Epithelial cell of prostate (primary cell): ENCODE data around the gene WDR38.

Experiments used
- DNase-seq: peaks from one replicate; pipeline ENCODE4 v3.0.0-alpha.2; 2011; ENCODE audit warnings: low read depth, low spot score
- H3K27ac ChIP-seq: fragments of 450-650 bp; 2 replicates; pipeline ENCODE4 v1.5.1; 2017; ENCODE audit warnings: mild to moderate bottlenecking

The WDR38 gene, protein sequence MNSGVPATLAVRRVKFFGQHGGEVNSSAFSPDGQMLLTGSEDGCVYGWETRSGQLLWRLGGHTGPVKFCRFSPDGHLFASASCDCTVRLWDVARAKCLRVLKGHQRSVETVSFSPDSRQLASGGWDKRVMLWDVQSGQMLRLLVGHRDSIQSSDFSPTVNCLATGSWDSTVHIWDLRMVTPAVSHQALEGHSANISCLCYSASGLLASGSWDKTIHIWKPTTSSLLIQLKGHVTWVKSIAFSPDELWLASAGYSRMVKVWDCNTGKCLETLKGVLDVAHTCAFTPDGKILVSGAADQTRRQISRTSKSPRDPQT

GRCh38 chr9:124852829-124853531 lies at the start of gene WDR38:
Gene WDR38 (plus strand): TSS chr9:124853460. CDS start chr9:124853532, 72 bp downstream.
- DNase-seq = no peak
- H3K27ac ChIP-seq = no peak within 1 kb of the TSS

GRCh38 chr9:124803911-124804310 lies 49.3 kb upstream of the WDR38 start:
- no peak for DNase-seq
- H3K27ac ChIP-seq = no peak overlapping the region

GRCh38 chr9:124805186-124805585 lies 48.1 kb upstream of the WDR38 start:
- H3K27ac ChIP-seq = peak overlapping the region; percentile 24
- DNase-seq = no peak

- peak overlapping the region; percentile 21 for H3K27ac ChIP-seq
Observed at GRCh38 chr9:124808246-124808956, 44.9 kb upstream of the WDR38 start.

DNA sequence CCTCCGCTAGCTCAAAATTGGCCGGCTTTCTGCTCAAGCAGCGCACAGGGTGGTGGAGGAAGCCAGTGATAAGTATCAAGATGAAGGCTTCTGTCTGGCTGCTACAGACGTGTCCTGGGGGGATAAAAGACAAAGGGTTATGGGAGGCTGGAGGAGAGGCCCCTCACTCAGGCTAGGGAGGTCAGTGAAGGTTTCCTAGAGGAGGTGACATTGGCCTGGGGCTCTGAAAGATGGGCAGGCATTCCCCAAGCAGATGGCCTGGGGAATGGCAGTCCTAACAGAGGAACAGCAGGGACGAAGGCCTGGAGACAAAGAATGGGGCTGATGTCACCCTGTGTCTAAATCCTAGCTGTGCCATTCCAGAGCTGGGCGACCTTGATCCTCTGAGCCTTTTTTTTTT lies 44.0 kb upstream of the WDR38 start:
- DNase-seq = no peak
- H3K27ac ChIP-seq = peak overlapping the region; percentile 21

More at GRCh38 chr9:124808246-124808956, 44.9 kb upstream of the WDR38 start:
- no peak for DNase-seq

- H3K27ac ChIP-seq = peak overlapping the region; percentile 82
- no peak for DNase-seq
Observed at GRCh38 chr9:124809741-124810500, 43.3 kb upstream of the WDR38 start.

DNA sequence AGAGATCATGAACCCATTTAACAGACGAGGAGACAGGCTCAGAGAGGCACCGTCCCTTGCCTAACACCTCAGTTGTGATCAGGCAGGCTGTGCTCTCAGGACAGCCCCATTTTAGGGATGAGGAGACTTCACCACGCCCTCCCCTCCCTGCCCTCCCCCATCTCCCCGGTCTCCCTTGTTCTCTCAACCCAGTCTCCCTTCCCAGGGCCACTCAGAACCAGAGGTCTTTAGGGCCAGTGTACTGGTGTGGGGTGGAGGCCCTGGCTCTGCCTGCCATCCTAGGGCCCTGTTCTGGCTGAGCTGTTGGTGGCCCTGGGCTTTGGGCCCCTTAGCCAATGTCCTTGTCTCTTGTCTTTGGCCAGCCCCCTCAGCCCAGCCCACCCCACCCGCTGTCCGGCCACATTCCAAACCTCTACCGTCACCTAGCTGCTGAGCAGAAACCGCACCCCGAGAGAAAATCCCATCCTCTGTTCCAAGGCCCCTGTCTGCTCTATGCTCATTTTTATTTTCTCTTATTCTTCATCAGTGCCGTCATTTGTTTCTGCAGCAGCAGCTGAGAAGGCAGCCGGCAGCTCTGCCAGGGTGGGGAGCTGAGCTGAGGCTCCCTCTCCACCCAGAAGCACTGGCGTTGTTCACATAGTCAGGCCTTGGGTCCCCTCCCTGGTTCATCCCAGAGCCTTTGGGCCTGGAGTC lies 42.5 kb upstream of the WDR38 start:
- peak overlapping the region; percentile 82 for H3K27ac ChIP-seq
- DNase-seq = no peak

DNA sequence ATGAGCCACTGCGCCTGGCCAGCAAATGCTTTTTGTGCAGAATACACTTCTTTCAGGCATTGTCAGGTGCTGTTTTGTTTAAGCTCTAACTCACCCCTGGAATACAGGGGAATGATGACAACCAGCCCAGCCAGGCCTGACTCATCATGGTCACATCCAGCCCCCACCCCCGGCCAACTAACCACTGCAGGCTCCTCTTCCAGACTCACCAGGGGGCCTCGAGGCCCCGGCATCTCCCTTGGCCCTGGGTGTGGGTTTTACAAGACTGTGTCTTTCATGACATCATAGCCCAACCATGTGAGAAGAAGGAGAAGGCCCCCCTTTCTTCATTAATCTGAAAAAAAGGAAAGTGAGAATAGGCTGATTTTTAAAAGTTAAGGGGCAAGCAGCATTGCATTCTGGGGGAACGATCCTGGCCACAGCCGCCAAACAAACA lies 40.8 kb upstream of the WDR38 start:
- H3K27ac ChIP-seq = peak overlapping the region; percentile 82
- peak; percentile 48 for DNase-seq

DNA sequence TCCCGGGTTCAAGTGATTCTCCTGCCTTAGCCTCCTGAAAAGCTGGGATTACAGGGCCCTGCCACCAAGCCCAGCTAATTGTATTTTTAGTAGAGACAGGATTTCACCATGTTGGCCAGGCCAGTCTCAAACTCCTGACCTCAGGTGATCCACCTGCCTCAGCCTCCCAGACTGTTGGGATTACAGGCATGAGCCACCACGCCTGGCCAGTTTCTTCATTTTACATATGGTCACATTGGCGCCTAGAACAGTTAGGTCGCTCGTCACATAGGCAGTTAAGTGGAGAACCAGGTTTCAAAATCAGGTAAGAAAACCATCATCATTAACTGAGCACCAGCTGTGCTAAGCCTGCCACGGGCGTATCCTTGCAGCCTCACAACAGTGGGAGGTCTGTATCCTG lies 40.2 kb upstream of the WDR38 start:
- peak overlapping the region; percentile 82 for H3K27ac ChIP-seq
- DNase-seq = no peak

- peak overlapping the region; percentile 82 for H3K27ac ChIP-seq
- no peak for DNase-seq
Observed at GRCh38 chr9:124813501-124814163, 39.6 kb upstream of the WDR38 start.

- no peak for DNase-seq
- H3K27ac ChIP-seq = peak overlapping the region; percentile 82
Observed at GRCh38 chr9:124814164-124814535, 39.1 kb upstream of the WDR38 start.

DNA sequence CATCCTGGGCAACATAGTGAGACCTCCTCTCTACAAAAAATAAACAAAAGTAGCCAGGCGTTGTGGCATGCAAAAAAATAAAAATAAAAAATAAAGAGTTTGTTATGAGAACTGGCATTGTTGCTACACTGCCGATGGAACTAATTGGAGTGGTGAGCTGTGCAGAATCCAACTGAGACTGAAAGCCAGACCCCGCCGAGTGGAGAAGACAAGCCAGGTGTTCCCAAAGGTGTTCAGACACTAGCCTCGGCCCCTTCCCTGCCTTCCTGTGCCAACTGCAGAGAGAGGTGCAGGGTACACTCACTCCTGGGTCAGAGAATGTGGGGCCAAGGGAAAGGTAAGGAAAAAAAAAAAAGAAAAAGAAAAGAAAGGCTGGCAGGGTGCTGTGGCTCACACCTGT lies 37.7 kb upstream of the WDR38 start:
- no peak for DNase-seq
- no peak overlapping the region for H3K27ac ChIP-seq

DNA sequence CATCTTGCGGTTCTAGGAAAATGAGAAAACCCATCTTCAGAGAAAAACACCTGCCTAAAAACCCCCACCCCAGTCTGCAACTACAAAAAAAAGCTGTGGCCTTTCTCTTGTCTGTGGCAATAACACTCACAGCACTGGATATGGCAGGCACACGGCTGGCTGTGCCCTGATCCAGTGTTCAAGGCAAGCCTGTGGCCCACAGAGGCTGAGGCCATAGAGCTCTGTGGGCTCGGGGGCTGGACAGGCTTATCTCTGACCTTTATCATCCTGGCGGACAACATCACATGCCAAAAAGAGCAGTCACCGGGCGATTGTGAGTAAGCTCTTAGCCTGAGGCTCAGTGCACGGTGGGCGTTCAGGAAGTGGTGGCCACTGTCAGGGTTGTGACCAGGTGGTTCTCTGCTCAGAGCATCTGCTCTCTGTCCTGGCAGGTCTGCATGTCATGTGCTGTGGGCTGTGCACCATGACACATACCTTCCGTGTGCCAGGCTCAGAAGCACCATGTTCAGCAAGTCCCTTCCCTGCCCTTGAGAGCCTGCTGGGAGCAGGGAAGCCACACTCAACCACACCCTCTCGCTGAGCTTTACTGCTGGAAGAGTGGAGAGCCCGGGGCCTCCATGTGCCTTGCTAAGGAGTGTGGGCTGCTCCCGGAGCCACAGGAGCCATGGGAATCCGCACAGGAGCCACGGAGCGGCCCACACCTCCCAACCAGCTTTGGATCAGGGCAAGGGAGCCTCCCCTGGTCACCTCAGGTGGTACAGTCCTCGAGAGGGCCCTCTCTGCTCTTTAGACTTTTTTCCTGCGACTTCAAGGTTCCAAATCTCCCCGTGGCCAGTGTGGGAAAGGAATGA lies 34.6 kb upstream of the WDR38 start:
- DNase-seq = peak; percentile 88
- peak overlapping the region; percentile 91 for H3K27ac ChIP-seq

GRCh38 chr9:124820698-124821623 lies 32.3 kb upstream of the WDR38 start:
- H3K27ac ChIP-seq = no peak overlapping the region
- no peak for DNase-seq

GRCh38 chr9:124828489-124829333 lies 24.5 kb upstream of the WDR38 start:
- no peak for DNase-seq
- no peak overlapping the region for H3K27ac ChIP-seq

- DNase-seq = no peak
- no peak overlapping the region for H3K27ac ChIP-seq
Observed at GRCh38 chr9:124829334-124829669, 24.0 kb upstream of the WDR38 start.

- H3K27ac ChIP-seq = no peak overlapping the region
- DNase-seq = no peak
Observed at GRCh38 chr9:124830593-124830992, 22.7 kb upstream of the WDR38 start.
